ENCODE data around the gene CORO2B.
"Not testable (repeated sequence)": the region's sequence is repeated elsewhere in the genome, so short reads cannot be mapped to it uniquely, and the experiment has no call there.

Gene CORO2B

GRCh38 chr15:68633231-68634121, 54.7 kb downstream of the CORO2B start:
- DNase-seq = no peak

- no peak for DNase-seq
These were observed 55.3 kb downstream of the CORO2B start for GRCh38 chr15:68634122-68634482.

GRCh38 chr15:68634531-68634930, 55.7 kb downstream of the CORO2B start:
- no peak for DNase-seq

- DNase-seq = no peak
These were observed 56.3 kb downstream of the CORO2B start for GRCh38 chr15:68635141-68635540.

GRCh38 chr15:68636256-68636655, 57.5 kb downstream of the CORO2B start:
- no peak for DNase-seq

GRCh38 chr15:68637767-68638404, 59.1 kb downstream of the CORO2B start:
- no peak for DNase-seq

- no peak for DNase-seq
These were observed 60.2 kb downstream of the CORO2B start for GRCh38 chr15:68638953-68639515.

- no peak for DNase-seq
These were observed 61.3 kb downstream of the CORO2B start for GRCh38 chr15:68639926-68640600.

- no peak for DNase-seq
These were observed 62.1 kb downstream of the CORO2B start for GRCh38 chr15:68640791-68641331.

- DNase-seq = no peak
These were observed 62.6 kb downstream of the CORO2B start for GRCh38 chr15:68641376-68641775.

GRCh38 chr15:68642491-68642845, 63.7 kb downstream of the CORO2B start:
- no peak for DNase-seq

GRCh38 chr15:68643216-68643830, 64.5 kb downstream of the CORO2B start:
- no peak for DNase-seq

GRCh38 chr15:68644083-68644904, 65.5 kb downstream of the CORO2B start:
- DNase-seq = no peak

- no peak for DNase-seq
These were observed 66.2 kb downstream of the CORO2B start for GRCh38 chr15:68644996-68645395.

- DNase-seq = no peak
These were observed 67.4 kb downstream of the CORO2B start for GRCh38 chr15:68646156-68646555.

GRCh38 chr15:68646696-68647095, 67.9 kb downstream of the CORO2B start:
- no peak for DNase-seq

GRCh38 chr15:68647361-68647760, 68.6 kb downstream of the CORO2B start:
- DNase-seq = not testable (repeated sequence)

- no peak for DNase-seq
These were observed 72.3 kb downstream of the CORO2B start for GRCh38 chr15:68650901-68651709.

GRCh38 chr15:68651916-68652525, 73.2 kb downstream of the CORO2B start:
- no peak for DNase-seq

- no peak for DNase-seq
These were observed 74.3 kb downstream of the CORO2B start for GRCh38 chr15:68653031-68653635.

All from NCI-H748 treated with DMSO at 0.1 percent for 48 hours (cell line).